Caki2 (cell line): ENCODE results near the gene TC2N. TPM values are rescaled to one million over a fixed set of nuclear protein-coding genes. Genes with fewer than 3 reads are reported as not detected.
"Not testable (repeated sequence)": the region's sequence is repeated elsewhere in the genome, so short reads cannot be mapped to it uniquely, and the experiment has no call there.

Source experiments
- DNase-seq: peaks from one replicate; pipeline ENCODE4 v3.0.0-alpha.2; 2015; ENCODE audit warnings: low read depth
- in situ Hi-C: cut with HindIII; loops from 2 replicates; pipeline ENCODE4 v1.10.0; 2016; ENCODE audit warnings: low sequenced_read_pairs, low pct_unique_long_range_greater_than_20kb, mixed read lengths
- total RNA-seq: library from RNA; depleted of rRNA; stranded (reverse); fragments of >200 nt; shearing (Covaris generic); gene quantifications from 2 replicates; pipeline ENCODE4 v1.2.3, GENCODE V29; 2014; ENCODE audit warnings: low replicate concordance

TC2N gene
- total RNA-seq, 1 experiment from 2014 or later, result not detected

DNA sequence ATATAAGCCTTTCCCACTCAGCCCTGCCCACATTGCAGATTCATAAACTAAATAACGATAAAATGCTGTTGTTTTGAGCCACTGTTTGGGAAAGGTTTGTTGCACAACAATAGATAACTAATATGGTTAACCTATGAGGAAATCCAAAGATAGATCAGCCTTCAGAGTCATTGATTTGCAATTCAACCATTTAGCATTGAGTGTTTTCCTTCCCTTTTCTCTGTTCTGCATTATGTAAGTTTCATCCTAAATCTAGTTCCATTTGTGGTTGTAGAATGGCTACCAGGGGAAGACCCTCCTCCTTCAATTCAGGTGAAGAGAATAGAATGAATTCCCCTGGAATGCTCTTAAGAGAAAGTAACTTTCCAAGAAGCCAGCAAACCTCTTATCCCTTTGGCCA is 19.6 kb downstream of the TC2N start:
- in situ Hi-C loops, result no loop called here
- DNase-seq, result no peak

DNA sequence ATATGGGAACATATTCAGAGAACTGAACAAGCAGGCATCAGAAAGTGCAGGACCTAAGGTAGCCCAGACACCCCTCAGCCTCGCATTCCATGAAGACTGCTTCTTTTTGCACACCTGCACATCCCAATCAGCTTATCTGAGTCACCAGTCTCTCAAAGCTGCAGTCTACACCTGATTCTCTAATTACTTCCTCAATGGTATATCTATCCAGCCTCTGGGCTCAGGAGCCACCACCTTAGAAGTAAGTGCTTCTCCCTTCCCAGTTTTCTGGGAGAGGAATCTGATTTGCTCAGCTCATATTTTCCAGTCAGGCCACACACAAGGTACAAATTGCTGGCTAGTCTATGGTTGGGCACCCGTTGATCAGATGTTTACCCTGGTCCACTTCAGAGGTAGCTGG is 21.7 kb downstream of the TC2N start:
- no peak for DNase-seq
- in situ Hi-C loops, result no loop called here

DNA sequence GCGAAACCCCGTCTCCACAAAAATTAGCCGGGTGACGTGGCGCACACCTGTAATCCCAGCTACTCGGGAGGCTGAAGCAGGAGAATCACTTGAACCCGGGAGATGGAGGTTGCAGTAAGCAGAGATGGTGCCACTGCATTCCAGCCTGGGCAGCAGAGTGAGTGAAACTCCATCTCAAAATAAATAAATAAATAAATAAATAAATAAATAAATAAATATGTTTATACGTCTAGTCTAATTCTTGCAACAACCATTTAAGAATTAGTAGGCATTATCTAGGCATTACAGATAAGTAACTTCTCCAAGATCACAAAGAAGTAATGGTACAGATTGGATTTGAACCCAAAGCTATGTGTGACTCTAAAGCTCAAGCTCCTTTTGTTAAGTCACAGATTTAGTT is 22.3 kb downstream of the TC2N start:
- DNase-seq, in situ Hi-C loops: not testable (repeated sequence)

DNA sequence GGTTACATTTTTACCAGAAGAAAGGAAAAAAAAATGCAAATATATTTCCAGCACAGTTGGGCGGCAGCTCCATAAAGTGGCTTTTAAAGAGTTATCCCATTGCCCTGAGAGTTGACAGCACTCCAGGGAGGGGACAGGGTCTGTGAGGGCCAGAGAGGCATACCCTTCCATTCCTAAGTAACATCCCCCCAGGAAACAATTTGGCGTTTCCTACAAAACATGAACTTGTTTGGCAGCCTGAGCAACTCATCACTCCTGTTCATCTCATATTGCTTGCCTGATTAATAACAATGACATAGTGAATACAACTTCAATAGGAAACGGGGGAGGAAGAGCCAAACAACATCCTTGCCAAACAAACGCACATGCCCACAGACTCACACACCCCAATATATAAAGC is 23.3 kb downstream of the TC2N start:
- in situ Hi-C loops, result no loop called here
- DNase-seq, result no peak

DNA sequence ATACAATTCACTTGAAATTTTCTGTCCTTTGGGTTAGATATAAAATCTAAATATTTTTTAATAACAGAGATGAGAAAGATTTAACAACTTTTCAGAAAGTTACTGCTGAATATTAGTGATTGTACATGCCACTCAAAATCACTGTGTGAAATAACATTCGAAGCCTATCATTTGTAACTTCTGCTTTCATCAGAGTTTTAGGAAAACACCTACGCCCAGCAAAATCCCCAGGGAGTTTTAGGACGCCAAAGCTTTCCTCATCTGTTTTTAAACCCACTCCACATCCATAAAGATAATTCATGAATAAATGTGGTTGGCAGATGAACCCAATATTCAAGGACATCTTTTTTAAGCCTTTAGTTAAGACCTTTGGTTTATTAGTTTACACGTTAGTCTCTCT is 23.9 kb downstream of the TC2N start:
- in situ Hi-C loops, result no loop called here
- DNase-seq, result no peak

DNA sequence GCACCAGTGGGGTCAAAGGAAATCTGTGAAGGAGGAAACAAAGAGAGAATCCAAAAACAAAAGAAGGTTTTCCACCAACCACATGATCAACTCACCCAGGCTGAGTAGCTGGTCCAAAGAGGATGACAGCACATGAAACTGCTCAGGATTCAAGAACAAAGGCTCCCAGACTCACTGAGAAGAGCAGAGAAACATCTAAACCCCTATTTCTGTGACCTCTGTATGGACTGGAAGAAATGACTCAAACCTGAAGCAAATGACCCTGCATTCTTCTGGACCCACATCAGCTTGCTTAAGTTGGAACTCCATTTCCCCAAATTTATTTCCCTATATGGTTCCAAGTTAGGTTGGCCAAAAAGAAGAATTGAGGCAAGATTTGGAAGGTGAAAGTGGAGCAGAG is 26.3 kb downstream of the TC2N start:
- in situ Hi-C loops, result no loop called here
- DNase-seq, result no peak

DNA sequence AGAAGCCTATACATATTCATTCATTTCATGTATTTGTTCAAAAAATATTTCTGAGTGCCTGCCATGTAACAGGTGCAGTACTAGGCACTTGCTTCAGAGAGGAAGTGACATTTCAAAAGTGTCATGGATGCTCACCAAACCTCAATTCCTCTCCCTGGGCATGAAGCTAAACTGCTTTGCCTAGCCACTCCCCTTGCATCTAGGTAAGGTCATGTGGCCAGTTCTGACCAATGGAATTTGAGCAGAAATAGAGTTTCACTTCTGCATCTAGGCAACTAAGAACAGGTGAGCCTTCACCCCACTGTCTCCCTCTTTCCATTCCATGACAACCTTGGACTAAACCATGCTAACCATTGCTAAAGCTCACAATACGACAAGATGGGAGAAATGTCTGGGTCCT is 27.6 kb downstream of the TC2N start:
- in situ Hi-C loops, result no loop called here
- no peak for DNase-seq

DNA sequence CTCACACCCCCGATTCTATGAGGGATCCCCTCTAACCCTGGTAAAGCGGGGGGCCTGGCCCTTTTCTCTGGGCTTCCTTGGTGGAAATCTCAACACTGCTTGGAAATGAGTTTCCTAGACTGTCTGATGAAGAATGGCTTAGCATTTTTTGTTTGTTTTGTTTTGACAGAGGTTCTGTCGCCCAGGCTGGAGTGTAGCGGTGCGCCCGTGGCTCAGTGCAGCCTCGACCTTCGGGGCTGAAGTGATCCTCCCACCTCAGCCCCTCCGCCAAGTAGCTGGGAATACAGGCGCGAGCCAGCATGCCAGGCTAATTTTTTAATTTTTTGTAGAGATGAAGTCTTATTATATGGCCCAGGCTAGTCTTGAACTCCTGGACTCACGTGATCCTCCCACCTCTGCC is 30.3 kb downstream of the TC2N start:
- in situ Hi-C loops, result no loop called here
- no peak for DNase-seq

DNA sequence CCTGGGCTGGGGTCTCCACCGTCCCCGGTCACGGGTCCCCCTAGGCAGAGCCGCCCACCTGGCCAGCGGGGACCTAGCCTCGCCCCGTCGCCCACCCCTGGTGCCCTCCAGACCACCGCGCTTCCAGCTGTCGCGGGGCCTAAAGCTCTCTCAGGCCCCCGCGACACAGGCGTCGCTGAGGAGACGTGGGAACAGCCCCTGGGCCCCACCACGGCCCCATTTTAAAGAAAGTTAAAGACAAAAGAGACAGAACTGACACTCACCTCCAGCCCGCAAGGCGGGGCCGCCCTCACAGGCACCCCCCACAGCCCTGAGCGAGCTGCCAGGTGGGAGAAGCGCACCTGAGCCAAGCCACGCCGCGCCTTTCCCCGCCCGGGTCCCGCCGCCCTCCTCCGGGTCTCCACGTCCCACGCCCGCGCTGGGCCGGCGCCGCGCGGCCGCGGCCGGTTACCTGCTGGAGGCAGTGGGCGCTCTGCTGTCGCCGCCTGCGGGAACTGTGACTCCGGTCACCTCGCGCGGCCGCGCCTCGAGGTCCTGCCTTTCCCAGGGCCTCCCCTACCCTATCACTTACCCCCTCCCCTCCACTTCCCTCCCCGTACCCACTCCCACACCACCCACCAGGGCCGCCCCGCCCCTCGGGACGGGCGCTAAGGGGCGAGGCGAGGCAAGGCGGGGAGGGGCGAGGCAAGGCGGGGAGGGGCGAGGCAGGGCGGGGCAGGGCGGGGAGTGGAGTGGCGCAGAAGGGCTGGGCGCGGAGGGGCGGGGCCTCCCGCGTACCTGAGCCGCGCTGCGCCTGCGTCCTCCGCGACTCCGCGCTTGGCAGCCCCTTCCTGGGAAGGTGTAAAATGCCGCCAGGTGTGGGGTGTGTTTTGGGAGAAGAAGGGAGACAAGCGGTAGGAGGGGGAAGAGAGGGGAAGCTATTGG is 31.2 kb downstream of the TC2N start:
- in situ Hi-C loops, result no loop called here
- DNase-seq, result peak; percentile 15

DNA sequence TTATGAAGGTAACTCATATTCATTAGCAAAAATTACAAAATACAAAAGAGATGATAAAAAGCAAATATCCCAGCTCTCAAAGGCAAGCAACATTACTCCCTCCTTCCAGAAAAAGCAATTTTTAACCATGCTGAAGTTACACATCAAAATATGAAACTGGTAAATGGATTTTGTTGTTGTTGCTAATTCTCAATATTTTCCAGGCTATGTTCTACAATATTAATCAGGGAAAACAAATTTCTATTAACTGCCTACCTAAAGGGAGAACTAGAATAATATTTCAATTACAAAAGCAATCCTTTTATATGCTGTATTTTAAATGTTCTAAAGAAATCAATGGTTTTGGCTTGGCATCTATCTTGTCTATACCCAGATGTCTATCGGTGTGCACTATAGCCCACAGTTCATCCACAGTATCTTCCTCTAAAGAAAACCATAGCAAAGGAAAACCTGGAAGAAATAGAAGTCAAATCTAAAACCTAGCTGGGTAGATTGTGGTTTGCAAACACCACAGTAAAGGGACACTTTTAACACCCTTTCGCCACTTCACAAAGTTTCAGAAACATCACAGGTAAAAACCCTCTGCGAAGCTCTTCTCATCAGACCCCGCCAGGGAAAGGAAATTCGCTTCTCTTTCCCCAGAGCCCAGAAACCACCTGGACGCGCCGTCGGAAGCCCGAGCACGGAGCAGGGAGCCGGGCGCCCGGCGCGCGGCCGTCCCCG is 32.0 kb downstream of the TC2N start:
- DNase-seq, result no peak
- in situ Hi-C loops, result no loop called here

DNA sequence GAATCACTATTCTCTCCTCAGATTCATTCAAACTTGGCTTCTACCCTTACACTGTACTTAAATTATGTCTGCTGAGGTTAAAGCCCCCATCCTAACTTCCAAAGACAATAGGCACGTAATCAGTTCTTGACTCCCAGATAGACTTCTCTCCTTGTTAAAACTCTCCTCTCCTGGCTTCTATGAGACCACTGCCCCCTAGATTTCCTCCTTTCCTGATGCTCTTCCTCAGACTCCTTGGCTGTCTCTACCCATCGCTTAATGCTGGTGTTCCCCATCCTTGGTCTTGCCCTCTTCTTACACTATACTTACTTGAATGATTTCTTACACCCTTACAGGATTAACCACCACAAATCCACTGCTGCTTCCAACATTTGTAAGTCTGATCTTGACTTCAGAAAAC is 32.8 kb downstream of the TC2N start:
- in situ Hi-C loops, result no loop called here

DNA sequence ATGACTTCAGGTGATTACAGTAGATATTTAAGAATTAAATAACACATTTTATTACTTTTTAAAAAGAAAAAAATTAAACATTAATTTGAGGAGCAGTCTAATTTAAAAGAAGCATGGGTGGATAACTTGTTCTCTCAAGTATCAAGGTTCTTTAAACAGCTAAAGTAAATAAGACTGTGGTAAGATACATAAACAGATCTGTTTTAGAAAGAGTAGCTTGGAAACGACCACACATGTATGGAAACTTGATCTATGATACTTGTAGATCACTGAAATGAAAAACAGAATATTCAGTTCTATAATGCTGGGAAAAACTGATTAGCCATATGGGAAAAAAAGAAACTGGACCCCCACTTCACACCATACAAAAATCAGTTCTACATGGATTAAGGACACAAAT is 36.0 kb downstream of the TC2N start:
- in situ Hi-C loops, result no loop called here
- DNase-seq, result no peak

More for the DNA sequence above, 32.8 kb downstream of the TC2N start:
- DNase-seq, result no peak

DNA sequence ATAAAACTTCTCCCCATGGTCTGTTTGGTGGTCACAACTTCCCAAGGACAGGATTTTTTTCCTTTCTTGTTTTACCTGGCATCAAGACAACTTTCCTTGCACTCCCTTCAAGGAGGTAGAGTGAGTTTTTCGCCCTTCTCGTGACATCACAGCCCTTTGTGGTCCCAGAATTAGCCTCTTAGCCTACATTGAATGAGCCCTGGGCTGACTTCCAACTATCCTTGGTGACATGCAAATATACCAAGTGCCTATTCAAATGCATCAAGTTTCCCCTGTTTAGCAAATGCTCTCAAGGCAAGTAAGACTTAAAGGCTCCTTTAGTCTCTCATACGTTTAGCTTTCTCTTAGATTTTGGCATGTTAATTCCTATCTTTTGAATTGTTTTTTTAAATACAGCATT is 36.6 kb downstream of the TC2N start:
- in situ Hi-C loops, result no loop called here
- no peak for DNase-seq

DNA sequence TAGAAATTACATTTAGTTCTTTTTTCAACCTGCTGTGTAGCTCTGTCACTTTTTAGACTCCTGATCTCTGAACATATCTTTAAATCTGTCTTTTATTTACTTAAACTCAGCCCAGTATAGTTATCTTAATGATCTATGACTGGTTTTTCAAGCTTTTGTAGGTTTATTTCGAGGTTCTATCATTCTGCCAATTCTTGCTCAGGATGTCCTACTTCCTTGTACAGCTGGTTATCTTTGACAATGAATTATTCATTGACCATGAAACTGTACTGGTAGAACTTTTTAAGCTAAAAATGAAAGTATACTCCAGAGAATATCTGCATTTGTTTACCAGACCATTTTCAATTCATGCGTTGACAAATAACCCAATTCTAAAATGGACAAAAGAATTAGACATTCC is 37.8 kb downstream of the TC2N start:
- DNase-seq, result no peak
- in situ Hi-C loops, result no loop called here

DNA sequence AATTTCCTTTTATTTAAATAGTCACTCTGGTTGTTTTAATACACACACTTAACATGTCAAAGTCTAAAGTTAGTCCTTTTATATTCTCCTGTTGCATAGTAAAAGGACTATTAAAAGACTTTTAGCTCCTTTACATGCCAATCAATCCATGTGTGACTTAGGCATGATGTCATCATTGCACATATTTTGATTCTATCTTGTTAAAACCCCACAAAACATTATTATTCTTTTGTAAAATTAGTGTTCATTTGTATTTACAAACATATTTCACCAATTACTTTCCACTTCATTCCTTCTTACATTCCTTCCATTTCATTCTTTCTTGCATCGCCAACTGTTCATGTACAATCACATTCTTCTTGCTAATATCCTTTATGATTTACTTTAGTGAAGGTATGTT is 39.6 kb downstream of the TC2N start:
- DNase-seq, result no peak
- in situ Hi-C loops, result no loop called here

DNA sequence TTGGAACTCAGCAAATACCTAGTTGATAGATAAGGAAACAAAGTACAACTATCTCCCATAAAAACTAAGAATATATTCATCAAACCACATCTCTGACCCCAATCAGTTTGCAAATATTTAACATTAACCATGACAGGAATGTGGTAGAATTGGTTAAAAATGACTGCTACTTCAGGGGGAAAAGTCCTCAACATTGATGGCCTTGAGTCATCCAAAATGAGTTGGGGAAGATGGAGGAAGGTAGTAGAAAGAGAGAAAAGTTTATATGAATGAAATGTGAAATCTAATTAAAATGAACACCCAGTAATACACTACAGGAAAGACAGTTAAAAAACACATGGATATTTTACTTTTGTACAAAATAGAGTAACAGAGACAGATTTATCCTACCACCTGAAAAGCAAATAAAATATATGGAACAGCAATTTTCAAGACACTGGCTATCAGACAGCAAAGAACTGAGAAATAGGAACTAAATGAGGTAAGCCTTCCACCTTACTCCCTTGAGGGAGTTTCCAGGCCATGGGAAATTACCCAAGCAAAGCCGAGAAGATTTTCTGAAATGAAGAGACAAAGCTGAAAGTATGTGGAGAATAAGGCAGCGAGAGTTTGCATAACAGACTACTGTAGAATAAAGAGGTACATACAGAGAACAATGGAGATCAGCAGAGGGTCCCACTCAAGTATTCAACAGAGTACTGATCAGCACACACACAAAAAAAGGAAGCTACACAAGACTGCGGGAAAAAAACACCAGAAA is 49.6 kb downstream of the TC2N start:
- in situ Hi-C loops, result no loop called here
- DNase-seq, result no peak

DNA sequence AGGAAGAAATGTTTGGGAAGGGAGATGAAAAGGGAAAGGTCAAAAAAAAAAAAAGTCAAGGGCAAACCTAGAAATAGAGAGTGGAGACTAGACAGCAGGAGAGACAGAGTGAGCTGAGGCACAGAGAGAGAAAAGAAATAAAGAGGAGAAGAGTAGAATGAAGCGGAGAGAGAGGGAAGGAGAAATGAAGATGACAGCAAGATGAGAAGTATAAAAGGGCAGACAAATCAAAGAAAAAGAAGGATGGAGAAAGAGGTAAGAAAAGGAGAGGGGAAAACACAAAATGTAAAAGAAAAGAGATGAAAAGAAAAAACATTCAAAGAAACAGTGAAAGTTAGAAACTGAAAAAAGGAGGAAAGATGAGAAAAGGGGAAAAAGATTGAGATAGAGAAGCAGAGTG is 53.0 kb downstream of the TC2N start:
- in situ Hi-C loops, result no loop called here
- DNase-seq, result no peak

DNA sequence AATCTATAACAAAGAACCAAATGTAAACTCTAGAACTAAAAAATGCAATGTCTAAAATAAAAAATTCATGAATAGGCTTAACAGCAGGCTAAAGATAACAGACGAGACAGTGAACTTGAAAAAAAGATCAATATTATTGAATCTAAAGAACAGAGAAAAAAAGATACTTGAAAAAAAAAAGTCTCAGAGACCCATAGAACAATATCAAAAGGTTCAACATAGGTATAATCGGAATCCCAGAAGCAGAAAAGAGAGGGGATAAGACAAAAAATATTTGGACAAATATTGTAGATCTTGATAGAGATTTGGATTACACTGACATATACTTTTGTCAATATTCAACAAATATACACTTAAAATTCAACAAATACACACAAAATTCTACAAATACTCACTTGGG is 56.6 kb downstream of the TC2N start:
- in situ Hi-C loops, result no loop called here
- DNase-seq, result no peak

DNA sequence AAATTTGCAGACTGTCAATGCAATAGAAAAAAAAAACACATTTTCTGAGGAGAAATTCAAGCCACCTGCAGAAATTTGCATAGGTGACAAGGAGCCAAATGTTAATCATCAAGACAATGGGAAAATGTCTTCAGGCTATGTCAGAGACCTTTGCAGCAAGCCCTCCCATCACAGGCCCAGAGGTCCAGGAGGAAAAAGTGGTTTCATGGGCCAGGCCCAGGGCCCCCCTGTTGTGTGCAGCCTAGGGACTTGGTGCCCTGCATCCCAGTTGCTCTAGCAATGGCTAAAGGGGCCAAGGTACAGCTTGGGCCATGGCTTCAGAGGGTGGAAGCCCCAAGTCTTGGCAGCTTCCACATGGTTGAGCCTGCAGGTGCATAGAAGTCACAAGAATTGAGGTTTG is 60.6 kb downstream of the TC2N start:
- in situ Hi-C loops, result no loop called here
- DNase-seq, result no peak
